ENCODE results near the gene KCTD17. TPM values are rescaled to one million over a fixed set of nuclear protein-coding genes. Genes with fewer than 3 reads are reported as not detected.

KCTD17 gene
- total RNA-seq, 4 donors from 2014 or later, result 32.4 to 58.0 (median 48.1) TPM

DNA sequence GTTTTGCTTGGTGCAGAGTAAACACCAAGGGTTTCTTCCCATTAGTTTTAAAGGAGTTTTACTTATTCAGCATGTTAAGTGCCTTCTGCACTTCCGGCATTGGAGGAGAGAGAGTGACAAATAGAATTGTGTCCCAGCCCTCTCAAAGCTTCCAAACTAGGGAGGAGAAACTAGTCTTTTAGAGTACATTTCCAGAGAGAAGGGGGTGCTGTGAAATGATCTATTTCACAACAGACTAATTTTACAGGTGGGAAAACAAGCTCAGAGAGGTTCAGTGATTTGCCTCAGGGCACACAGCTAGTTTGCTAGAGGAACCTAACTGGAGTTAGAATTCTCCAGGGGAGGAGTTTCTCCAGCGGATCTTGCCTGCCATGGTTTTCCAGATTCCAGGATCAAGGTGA is 19.4 kb upstream of the KCTD17 start:
- intact Hi-C loops (cut with DNase I; ENCODE audit: low total_unique reads), result no loop called here
- no peak for DNase-seq (ENCODE audit: low spot score in 2 of 2)
- TF ChIP-seq, protein P1, sequence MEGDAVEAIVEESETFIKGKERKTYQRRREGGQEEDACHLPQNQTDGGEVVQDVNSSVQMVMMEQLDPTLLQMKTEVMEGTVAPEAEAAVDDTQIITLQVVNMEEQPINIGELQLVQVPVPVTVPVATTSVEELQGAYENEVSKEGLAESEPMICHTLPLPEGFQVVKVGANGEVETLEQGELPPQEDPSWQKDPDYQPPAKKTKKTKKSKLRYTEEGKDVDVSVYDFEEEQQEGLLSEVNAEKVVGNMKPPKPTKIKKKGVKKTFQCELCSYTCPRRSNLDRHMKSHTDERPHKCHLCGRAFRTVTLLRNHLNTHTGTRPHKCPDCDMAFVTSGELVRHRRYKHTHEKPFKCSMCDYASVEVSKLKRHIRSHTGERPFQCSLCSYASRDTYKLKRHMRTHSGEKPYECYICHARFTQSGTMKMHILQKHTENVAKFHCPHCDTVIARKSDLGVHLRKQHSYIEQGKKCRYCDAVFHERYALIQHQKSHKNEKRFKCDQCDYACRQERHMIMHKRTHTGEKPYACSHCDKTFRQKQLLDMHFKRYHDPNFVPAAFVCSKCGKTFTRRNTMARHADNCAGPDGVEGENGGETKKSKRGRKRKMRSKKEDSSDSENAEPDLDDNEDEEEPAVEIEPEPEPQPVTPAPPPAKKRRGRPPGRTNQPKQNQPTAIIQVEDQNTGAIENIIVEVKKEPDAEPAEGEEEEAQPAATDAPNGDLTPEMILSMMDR (IDR thresholded peaks at IDR 0.05), result no peak
- no peak for TF ChIP-seq POLR2A (IDR thresholded peaks at IDR 0.05)

DNA sequence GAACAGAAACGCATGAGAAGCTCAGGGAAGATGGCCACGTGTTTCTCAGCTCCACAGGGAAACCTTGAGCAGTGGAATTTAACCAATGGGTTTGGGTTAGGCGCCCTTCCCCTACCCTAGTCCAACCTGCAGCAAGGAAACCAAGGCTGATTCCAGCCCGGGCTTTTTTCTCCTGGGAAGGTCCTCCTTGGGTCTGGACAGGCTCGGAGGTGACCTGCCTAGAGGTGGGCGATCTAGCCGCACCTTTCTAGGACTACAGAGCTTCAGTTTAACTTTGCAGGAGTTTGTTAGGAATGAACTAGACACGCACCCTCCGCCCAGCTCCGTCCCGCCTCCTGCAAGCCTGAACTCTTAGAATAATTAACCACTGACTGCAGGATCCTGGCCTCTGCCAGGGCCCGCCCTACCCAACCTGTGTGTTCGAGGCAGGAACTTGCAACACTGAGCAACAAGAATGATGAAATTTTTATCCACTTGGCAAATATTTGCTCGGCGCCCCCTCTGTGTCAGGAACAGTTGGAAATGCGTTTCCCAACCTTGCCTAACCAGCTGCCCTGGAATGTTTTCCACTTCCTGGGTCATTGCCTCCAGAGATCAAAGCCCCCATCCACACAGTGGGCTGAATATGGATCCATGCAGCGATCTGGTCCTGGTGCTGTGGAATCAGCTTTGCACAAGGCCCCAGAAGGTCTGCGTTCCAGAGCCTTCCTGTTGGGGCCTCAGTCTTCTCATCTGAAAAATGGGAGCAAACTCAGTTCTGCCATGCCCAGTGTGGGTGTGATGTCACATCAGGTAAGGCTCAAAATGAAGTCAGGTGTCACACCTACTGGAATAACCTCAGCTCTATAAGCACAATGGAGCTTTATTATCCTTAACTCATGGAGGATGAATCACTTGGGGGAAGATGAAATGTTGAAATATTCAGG is 18.7 kb upstream of the KCTD17 start:
- intact Hi-C loops (cut with DNase I; ENCODE audit: low total_unique reads), result no loop called here
- TF ChIP-seq, protein P1 (IDR thresholded peaks at IDR 0.05), result no peak
- TF ChIP-seq POLR2A (IDR thresholded peaks at IDR 0.05), result no peak
- no peak overlapping the region for H3K4me3 ChIP-seq (ENCODE audit: low read depth, poor library complexity, severe bottlenecking)
- DNase-seq (ENCODE audit: low spot score in 2 of 2), result peak in 1 of 2 donors; percentile 59
- 40 to 51% methylated on average over 18 of the region's 18 CpGs for WGBS, 2 donors

More for the DNA sequence above, 19.4 kb upstream of the KCTD17 start:
- no peak overlapping the region for H3K4me3 ChIP-seq (ENCODE audit: low read depth, poor library complexity, severe bottlenecking)
- 46 to 53% methylated on average over 2 of the region's 2 CpGs for WGBS, 2 donors

DNA sequence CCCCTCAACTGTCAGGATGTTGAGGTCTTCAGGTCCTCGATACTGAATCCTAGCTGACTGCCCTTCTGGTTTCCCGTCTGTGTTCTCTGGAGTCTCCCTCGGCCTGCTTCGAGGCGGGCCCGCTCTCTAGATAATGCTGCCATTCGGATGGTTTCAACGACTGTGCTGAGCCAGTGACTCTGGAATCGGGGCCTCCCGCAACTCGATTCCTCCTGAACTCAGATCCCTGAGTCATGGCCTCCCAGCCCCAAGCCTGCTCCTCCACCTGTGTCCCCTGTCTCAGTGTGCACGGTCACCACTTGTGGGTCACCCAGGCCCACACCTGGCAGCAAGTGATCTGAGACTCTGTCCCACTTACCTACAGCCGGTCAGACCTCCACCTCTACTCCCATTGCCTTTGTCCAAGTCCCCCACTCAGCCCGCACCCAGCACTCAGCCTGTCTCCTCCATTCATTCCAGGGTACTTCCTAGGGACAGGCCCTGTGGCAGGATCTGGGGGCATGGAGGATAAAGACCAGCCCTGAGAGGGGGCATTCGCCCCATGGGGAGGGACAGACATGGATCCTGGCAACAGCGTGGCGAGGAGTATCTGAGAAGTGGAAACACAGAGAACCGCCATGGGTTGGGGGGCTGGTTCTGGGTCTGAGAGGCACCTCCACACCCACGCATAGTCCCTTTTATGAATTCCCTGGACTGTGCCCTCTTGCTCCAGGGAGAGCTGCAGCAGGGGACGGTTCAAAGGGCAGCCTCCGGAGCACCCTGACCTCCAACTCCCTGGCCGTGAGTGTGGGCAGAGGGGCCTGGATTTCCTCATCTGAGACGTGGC is 17.7 kb upstream of the KCTD17 start:
- TF ChIP-seq, protein P1 (IDR thresholded peaks at IDR 0.05), result no peak
- TF ChIP-seq POLR2A (IDR thresholded peaks at IDR 0.05), result no peak
- intact Hi-C loops (cut with DNase I; ENCODE audit: low total_unique reads), result no loop called here
- no peak overlapping the region for H3K4me3 ChIP-seq (ENCODE audit: low read depth, poor library complexity, severe bottlenecking)
- WGBS, 2 donors, result 89 to 93% methylated on average over 23 of the region's 23 CpGs
- DNase-seq (ENCODE audit: low spot score in 2 of 2), result no peak

DNA sequence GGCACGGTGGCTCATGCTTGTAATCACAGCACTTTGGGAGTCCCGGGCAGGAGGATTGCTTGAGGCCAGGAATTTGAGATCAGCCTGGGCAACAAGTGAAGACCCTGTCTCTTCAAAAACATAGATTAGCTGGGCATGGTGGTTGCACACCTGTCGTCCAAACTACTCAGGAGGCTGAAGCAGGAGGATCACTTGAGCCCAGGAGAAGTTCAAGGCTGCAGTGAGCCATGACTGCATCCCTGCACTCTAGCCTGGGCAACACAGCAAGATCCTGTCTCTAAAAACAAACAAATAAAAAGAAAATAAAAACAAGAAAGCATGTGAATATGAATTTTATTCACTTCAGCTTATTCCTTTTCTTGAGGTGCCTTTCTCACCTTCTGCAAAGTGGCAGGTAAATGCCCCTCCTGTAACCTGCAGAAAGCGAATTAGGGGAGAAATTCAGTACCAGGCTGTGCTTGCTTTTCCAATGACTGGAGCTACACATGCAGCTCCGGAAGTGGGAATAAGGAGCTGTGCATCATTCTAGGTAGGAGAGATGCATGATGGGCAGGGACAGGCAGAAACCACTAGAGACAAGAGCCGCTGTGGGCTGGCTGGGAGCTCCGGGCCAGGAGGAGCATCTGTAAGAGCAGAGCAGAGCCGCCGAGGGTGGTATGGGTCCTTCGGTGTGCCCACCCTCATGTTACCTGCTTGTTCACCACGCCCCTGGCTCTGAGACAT is 14.7 kb upstream of the KCTD17 start:
- TF ChIP-seq, protein P1 (IDR thresholded peaks at IDR 0.05), result no peak
- TF ChIP-seq POLR2A (IDR thresholded peaks at IDR 0.05), result no peak
- DNase-seq (ENCODE audit: low spot score in 2 of 2), result no peak
- intact Hi-C loops (cut with DNase I; ENCODE audit: low total_unique reads), result no loop called here
- WGBS, 2 donors, result 79 to 81% methylated on average over 11 of the region's 11 CpGs
- no peak overlapping the region for H3K4me3 ChIP-seq (ENCODE audit: low read depth, poor library complexity, severe bottlenecking)

DNA sequence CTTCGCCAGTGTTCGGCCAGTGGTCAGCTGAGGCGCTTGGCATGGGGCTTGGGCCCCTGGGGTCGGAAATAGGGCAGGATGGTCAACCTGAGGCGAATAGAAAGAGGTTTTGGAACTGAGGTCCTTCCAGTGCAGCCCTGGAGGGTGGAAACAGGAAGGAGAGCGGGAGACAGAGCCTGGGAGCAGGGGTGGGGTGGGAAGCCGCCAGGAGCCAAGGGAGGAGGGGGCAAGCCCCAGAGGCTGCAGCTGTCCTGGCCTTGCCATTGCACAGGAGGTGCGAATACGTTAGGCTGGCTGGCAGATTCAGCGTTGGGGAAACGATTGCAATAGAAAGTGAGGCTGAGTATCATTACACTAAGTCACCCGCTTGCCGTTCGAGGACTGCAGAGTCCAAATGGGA is 13.9 kb upstream of the KCTD17 start:
- H3K4me3 ChIP-seq (ENCODE audit: low read depth, poor library complexity, severe bottlenecking), result no peak overlapping the region
- no peak for DNase-seq (ENCODE audit: low spot score in 2 of 2)
- intact Hi-C loops (cut with DNase I; ENCODE audit: low total_unique reads), result no loop called here
- TF ChIP-seq POLR2A (IDR thresholded peaks at IDR 0.05), result no peak
- TF ChIP-seq, protein P1 (IDR thresholded peaks at IDR 0.05), result no peak
- WGBS, 2 donors, result 62 to 66% methylated on average over 14 of the region's 14 CpGs

Measured in lower leg skin (tissue), 4 donors.